ENCODE measurements around the gene LMX1B.

DNA sequence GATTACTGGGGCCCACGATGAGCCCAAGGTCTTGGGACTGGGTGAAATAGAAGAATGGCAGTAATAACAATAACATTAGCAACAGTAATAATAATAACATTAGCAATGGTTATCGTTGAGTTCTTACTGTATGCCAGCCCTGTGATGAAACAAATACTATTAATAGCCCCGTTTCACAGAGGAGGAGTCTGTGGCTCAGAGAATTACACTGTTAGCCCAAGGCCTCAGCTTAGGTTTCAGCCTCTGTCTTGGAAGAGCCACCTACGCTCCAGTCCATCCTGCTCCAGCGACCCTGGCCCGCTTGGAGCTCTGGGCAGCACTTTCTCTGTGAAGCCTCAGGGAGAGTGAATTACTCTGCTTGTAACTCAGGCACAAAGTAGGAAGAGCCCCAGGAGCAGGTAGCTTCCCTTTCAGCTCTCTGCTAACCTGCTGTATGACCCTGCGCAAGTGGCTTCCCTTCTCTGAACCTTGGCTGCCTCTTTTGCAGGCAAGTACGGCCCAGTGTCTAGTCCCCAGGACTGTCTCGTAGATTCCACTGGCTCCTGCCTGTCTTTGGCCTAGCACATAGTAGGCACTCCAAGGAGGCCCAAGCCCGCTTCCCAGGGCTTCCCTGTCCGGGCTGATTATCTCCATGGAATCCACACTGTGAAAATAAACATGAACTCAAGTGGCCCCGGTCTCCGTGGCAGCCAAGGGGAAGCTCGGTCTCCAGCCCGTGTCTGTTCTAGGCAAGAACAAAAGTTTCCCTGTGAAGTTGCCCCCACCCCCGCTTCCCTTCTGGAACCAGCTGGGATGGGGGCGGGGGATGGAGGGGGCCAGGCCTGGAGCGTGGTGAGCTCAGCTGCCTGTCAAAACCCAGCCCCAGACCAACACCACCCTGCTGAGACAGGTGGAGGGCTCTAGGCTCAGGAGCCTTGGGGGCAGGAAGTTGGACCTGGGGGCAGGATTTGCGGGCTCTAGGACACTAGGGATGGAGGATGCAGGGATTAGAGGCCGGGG is 26.2 kb upstream of the LMX1B start:
- TF ChIP-seq, protein P1, sequence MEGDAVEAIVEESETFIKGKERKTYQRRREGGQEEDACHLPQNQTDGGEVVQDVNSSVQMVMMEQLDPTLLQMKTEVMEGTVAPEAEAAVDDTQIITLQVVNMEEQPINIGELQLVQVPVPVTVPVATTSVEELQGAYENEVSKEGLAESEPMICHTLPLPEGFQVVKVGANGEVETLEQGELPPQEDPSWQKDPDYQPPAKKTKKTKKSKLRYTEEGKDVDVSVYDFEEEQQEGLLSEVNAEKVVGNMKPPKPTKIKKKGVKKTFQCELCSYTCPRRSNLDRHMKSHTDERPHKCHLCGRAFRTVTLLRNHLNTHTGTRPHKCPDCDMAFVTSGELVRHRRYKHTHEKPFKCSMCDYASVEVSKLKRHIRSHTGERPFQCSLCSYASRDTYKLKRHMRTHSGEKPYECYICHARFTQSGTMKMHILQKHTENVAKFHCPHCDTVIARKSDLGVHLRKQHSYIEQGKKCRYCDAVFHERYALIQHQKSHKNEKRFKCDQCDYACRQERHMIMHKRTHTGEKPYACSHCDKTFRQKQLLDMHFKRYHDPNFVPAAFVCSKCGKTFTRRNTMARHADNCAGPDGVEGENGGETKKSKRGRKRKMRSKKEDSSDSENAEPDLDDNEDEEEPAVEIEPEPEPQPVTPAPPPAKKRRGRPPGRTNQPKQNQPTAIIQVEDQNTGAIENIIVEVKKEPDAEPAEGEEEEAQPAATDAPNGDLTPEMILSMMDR (IDR thresholded peaks at IDR 0.05) = no peak
- no peak for TF ChIP-seq ZFX (IDR thresholded peaks at IDR 0.05; ENCODE audit: borderline replicate concordance)
